ENCODE results near the gene TAS2R1.
"Not testable (repeated sequence)": the region's sequence is repeated elsewhere in the genome, so short reads cannot be mapped to it uniquely, and the experiment has no call there.

Gene TAS2R1

DNA sequence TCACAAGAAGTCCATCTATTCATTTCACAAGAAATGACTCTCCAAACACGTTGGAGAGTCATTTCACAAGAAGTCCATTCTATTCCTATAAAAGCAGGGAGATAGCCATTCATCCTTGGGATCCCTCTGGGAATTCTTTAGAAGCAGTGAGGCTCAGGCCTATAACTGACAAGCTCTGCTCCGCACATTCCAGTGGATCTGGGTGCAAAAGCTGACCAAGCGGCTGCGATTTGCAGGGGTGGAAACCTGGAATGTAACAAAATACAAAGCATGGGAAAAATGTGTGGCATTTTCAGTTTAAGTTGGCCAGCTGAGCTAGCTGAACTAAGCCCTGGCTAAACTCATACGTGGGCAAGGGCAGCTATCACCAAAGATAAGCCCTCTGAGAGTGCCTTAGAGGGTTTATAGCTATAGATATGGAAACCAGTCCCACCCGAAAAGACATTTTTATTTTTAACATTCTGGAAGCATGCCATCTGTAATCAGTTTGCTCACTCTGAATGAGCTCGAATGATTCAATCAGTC, 8.7 kb downstream of the TAS2R1 start:
- no peak for DNase-seq

DNA sequence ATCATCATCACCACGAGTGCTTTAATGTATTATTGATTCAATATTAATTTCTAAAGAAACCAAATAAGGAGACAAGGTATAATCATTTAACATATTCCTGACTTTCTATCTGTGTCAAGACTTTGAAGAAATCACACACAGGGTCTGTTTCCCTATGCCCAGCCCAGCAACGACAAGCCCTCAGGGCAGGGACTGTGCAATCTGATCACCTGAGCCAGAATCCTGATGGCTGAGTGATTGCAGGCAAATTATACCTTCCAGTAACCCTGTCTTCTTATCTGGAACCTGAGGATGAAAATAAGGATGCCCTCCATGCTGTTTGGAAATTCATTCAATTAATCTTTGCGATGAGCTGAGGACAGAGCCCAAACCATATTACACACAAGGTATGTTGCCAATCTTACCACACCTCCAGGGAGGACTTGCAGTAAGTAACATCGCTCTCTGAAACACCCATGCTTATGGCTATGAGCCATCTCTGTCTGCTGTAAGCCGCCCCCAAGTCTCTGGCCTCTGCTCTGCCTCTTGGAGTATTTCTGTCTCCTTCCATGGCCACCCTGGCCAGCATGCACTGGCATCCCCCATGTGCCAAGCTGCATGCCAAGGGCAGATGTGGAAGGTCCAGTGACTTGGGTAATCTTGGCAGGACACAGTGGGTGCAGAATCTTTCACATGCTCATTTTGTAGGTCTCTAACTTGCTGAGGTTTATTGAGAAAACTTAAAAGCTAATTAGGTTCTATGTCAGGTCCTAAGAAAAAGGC, 10.6 kb downstream of the TAS2R1 start:
- DNase-seq: no peak

DNA sequence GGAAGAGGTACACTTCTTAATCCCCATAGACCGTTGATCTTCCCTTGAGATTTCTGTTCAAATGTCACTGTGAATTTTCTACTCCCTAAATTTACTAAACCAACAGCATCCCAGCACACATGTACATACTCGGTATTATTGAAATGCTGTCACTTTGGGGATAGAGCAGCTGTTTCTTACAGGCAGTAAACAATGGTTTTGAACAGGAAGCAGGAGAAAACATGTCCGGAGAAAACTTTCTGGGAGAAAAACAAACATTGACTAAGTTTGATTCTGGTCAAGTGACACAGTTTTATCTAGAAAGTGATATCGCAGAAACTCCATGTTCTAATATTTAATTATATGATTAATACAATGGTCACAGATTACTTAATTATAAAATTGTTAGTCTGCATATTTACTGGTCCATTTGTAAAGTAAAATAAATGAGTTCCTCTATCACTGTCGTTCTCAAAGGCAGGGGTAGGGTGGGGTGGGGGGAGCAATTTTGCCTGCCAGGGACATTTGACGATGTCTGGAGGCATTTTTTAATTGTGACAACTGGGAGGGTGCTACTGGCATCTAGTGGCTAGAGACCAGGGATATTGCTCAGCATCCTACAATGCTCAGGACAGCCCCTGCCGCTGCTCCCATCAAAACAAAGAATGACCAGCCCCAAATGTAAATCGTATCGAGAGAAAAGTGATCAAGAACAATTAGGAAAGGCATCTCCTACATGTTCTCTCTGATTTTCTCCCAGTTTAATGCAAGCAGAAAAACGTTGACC, 12.2 kb downstream of the TAS2R1 start:
- DNase-seq: no peak

DNA sequence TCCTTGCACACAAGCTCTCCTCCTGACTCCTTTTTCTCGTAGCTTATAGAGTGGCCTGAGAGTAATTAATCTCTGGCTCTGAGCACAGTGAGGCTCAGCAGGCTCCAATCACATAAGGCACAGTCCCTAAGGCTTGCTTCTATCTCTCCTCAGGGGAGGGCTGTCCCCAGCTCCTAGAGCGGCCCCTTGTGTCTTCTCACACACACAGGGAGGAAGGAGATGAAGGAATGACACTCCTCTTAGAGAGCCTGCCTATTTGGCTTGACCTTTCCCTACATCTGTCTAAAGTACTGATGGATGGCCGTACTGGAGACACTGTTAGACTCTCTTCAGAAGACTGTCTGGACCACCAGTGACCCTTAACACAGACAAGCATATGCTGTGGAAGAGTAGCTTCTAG, 12.9 kb downstream of the TAS2R1 start:
- no peak for DNase-seq

DNA sequence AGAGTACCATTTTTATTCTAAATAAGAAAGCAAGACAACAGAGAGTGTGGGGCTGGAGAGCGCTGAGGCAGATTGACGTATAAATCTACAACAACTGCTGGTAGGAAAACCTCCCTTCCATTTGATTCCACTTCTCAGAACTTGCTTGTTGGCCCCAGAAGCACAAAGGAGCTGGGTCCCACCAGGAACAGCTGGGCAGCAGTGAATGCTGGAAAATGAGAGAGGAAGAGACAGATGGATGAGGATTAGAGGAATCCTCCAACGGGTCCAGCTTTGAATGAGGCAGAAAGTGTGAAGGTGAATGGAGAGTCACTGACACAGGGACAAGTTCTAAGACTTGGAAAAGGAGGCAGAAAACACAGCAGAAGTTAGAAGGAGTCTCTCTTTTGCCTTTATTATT, 14.8 kb downstream of the TAS2R1 start:
- DNase-seq: no peak

DNA sequence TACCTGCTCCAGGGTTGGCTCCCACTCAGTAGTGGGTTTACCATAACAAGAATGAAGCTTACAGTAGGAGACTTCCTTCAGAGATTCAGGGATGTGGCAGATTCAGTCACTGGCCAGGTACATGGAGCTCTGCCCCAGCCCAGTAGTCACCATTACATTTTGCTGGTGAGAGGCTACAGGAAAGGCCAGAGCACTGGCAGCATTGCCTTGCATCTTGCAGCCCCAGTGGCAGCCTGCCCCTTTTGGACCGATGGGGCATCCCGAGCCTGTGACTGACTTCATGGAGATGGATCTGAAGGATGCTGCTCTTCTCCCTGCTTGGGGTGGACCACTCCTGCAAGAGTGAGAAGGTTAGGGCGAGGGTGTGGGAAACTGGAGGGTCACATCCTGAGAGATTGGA, 16.8 kb downstream of the TAS2R1 start:
- no peak for DNase-seq

DNA sequence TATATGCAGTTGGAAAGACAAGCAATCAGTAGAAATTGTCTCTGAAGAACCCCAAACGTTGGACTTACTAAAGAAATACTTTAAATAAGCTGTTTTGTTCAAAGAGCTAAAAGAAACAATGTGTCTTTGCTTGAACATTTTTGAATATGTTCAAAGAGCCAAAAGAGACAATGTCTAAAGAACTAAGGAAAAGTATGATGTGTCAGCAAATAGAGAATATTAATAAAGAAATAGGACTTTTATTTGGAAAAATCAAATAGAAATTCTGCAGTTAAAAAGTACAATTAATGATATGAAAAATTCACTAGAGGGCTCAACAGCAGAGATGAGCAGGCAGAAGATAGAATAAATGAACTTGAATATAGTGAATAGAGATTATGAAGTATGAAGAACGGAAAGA, 19.2 kb downstream of the TAS2R1 start:
- DNase-seq: no peak

DNA sequence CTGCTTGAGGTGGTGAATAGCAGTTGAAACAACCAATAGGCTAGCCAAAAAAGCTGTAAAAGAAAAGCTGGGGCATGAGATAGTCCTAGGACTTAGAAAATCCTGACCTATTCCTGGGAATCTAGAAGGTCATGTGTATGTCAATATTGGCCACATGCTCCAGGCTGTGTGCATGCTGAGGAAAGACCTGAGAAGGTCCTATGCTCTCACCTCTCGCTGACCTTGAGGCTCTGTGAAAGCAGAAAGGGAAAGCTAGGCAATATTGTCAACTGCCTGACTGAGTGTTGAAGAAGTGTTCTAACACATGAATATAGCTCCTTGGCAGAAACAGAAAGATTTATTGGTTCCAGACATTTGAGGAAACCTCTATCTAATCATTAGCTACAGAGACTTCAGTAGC, 19.8 kb downstream of the TAS2R1 start:
- DNase-seq: no peak

DNA sequence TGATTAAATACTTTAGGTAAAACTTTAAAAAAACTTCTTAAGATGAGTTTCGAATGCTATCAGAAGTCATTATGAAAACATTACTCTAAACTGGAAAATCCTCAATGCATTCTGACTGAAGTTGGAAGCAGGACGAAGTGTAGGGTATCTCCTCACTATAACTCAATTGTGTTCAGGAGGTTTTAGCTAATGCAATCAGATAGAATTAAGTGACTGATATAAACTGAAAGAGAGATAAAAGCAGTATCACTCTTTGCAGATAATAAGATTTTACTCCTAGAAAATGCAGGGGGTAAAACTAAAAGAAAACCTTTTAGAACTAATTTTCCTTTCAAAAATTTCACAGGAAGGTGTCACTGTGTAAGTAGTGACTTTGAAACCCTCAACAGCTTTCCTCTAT, 22.1 kb downstream of the TAS2R1 start:
- DNase-seq: no peak

DNA sequence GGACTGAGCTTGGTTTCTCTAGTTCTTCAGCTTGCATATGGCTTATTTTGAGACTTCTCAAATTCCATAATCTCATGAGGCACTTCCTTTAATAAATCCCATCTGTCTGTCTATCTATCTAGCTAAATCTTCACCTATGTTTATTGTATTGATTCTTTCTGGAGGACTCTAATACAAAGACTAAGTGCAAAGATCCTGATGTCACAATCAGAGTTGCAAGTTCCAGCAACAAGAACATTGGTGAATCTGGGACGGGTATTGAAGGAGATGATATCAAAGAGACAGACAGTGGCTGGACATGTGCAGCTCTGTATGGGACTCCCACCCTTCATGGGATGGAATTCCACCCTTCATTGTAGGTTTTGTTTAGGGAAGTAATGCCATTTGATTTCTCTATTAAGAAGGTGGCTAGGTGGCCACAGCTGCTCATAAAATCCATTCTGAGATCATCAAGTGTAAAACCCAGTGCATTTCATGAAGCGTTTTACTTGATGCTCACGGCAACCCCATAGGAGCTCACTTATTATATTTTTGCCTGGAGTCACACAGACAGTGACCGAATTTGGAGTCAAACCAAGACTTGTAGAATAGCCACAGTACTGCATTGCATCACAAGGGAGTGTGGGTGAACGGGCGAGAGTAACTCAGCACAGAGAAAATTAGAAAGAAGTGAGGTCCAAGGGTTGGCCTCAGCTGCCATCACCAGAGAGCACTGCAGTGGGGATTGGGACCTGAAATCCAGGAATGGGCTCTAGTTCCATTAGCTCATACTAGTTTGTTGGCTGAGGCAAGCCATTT, 24.9 kb downstream of the TAS2R1 start:
- DNase-seq: no peak

DNA sequence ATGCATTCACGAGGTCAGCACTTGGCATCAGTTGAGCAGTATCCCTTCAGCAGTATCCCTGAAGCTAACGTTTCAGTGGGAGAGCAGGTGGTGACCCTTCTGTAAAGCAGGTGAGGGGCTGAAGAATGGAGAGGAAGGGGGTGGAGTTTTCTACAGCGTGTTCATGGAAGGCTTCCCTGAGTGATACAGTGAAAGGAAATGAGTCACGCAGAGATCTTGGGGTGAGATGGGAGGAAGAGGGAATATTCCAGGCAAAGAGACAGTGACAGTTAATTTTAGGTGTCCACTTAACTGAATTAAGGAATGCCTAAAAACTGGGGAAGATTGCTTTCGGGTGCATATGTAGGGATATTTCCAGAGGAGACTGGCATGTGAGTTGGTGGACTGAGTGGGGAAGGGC, 25.7 kb downstream of the TAS2R1 start:
- no peak for DNase-seq

DNA sequence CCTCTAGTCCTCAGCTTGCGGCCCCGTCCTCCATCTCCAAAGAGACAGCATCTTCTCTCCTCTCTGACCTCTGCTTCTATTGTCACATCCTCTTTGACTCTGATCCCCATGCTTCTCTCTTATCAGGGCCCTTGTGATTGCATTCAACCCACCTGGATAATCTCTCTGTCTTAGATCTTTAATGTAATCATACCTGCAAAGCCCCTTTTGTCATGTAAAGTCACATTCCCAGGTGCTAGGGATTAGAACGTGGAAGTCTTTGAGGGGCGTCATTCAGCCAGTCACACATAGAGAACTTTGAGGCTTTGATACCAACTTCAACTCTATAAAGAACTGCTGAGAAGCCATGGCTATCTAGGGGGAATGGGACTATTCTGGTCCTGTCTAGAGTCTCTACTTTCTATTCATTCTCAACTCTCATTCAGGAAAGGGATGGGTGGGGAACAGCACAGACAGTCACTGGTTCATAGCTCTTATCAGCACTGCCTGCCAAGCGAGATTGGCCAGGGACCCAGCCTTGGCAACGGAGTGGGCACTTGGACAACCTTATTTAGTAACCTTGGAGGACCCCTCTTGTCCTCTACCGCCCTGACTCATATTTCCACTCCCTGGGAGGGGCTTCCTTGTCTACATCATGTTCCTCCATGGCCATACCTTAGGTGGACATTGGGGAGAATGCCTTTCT, 29.0 kb downstream of the TAS2R1 start:
- no peak for DNase-seq

DNA sequence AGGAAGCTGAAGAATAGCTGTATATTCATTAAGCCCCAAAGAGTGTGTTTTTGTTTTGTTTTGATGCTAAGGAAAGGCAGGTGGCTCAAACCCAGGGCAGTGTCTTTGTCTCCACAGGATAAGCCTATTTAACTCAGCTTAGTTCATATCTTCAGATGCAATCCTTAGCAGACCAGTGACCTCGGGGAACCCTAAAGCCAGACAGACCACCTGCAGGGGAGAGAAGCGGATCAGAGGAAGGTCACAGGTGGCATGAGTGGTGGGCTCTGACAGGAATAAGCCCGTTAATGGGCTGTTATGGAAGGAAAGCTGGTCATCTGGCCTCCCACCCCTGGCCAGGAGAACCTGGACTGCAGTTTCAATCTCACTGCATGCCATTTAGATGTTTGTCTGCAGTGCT, 30.8 kb downstream of the TAS2R1 start:
- DNase-seq: no peak

DNA sequence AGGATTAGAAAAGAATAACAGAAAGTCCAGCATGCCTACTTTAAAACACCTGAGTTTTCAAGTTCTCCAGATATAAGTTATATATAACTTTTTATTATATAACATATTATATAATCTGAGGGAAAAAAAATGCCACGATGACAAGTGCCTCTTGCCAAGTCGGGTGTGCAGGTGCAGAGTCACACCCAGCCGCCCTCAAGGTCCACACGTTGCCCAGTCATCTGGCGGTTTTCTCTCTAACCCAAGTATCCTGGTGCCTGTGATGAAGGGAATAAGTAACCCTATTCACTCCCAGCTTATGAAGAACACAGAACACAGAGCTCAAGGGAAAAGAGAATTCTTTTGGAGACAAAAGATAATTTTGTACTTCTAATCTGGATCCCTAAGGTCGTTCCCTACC, 31.8 kb downstream of the TAS2R1 start:
- DNase-seq: not testable (repeated sequence)

DNA sequence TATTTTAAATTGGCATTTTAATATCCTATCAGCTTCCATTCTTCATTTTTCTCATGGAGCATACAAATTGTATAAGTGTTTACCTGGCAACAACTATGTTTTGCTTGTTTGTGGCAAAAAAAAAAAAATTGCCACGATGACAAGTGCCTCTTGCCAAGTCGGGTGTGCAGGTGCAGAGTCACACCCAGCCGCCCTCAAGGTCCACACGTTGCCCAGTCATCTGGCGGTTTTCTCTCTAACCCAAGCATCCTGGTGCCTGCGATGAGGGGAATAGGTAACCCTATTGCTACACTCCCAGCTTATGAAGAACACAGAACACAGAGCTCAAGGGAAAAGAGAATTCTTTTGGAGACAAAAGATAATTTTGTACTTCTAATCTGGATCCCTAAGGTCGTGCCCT, 32.8 kb downstream of the TAS2R1 start:
- not testable (repeated sequence) for DNase-seq

DNA sequence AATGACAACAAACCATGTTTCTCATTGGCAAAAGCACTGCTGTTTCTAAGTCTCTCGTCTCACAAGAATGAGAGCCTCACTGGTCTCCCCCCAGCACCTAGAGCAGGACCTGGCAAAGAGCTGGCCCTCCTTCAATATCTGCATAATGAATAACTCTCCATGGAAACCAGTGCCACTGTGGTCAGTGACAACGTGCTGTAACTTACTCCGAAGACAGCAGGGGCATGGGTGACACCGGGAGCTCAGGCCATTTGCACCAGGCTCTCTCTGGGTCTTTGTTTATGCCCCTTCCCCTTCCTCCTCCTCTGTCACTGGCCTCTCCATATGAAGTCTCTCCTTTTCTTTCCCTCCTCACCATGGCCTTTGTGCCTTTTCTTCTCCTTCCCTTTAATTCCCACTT, 33.3 kb downstream of the TAS2R1 start:
- DNase-seq: no peak

DNA sequence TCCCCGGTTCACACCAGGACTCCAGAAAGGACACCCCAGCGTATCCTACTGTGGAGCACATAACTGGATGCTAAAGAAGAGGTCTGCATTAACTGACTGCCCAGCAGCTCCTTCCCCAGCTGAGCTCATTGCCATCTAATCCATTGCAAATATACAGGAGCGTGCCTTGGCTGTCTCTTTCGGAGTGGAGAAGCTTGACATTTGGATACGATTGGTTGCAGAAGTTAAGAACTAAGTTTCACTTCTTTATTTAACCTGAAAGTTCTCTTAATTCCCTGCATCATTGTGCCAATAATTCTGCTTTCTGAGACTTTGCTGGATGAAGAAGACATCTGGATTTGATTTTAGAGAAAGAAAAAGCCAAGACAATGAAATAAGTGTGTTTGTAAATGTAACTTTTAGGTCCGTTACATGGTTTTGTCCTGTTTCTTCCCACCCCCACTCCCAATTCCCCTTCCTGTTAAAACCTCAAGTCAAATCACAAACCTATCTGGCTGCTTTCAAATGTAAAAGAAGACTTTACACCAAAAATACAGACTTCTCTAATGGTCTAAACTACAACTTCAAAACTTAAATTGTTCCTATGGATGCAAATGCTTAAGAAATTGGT, 33.9 kb downstream of the TAS2R1 start:
- no peak for DNase-seq

DNA sequence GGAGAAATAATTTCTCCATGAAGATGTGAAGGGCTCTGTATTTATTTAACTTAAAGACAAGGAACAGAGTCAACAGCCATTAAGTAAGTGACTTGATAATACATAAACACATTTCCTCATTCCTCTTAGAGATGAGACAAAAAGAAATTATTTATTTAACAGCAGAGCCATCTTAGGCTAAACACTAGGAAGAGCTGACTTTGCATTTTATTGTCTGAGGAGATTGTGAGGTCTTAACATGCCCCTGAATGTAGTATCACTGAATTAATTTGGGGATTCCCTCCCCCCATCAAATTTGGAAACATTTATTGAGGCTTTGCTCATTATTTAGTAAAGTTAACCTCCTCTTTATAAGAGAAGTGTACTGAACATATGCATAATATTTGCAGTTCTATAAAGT, 35.2 kb downstream of the TAS2R1 start:
- no peak for DNase-seq

DNA sequence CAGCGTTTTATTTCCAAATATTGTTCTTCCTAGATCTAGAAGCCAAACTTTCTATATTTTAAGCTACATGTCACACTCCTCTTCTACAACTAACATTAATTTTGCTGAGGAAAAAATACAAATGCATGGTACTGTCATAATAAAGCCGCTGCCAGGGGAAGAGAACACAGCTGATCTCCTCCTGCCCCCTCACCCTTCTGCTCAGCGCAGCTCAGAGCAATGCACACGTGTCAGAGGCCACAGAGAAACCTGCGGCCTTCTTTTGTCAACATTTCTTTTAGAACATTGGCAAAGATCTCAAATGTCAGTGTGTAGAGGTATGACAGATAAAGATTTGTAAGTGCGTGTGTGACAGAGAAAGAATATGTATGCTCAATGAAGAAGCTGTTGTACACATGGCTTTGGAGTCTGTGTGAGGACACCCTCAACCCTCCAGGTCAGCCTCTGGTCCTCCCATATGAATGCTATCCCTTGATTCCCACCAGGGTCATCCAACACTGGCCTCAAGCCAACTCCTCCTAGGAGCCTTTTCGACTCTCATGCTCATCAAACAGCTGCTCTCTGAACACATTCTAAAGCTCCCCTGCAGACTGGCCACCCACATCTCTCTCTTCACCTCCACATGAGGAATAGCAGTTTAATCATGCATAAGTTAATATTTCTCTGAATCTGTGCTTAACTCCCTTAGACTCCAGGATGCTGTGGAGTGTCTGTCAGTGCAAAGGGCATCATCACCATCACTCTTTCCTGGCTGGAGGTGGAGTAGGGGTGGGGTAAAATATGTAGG, 40.9 kb downstream of the TAS2R1 start:
- DNase-seq: no peak

DNA sequence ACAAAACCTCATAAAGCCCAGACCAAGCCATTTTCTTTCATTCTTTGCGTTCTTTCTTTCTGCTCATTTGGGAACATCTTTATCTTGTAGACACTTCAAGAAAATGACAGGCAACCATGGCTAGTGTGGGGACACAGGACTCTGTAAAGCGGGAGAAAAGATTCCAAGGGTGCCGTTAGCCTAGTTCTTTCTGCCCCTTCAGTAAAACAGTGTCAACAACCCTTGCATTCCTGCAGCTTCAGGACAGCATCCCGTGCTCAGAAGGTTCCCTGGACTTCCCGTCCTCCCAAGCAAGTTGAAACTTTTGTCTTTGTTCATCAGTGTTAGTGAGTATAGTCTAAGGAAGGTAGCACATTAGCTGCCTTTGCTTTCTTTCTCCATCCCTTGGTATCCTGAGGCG, 41.9 kb downstream of the TAS2R1 start:
- DNase-seq: no peak

DNA sequence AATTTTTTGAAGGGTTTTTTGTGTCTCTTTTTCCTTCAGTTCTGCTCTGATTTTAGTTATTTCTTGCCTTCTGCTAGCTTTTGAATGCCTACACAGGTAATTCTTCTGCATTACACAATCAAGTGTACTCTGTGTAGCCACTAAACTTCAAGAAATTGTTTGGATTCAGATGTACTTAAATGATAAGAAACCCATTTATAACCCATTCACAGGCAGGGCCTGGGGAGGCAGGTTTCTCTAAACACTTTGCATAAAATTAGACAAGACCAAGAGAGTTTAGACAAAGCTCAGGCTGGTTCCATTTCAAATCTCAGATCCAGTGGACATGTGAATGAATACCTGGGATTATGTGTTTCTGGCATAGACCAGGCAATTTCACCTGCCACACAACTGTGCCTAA, 43.0 kb downstream of the TAS2R1 start:
- DNase-seq: no peak

DNA sequence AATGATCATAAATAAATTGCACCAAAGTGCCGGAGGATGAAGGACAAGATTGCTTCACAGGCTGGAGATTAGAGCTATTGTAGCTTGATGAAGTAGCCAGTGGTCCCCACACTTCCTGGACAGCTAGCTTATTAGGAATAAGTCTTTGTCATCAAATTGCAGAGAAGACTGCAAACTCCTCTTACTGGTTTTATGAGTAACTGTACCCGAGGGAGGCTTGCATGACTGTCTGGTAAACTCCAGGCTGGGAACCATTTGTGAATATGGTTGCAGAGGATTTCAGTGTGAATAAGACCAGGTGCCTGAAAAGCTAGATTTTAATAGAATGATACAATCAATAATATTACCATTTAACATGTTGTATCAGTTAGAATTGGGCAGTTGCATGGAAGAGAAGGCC, 47.7 kb downstream of the TAS2R1 start:
- no peak for DNase-seq
